Retinal pigment epithelial cell (primary cell): ENCODE data around the gene ANKRA2.

Experiments
- DNase-seq: peaks from one replicate; pipeline ENCODE4 v3.0.0-alpha.2; 2010; ENCODE audit warnings: low read depth
- H3K4me3 ChIP-seq: 2 replicates; pipeline ENCODE4 v1.5.1; 2011; ENCODE audit warnings: mild to moderate bottlenecking, low read length, control low read depth, moderate library complexity
- TF ChIP-seq, protein P1 (sequence below): conservative IDR thresholded peaks from 2 replicates; pipeline ENCODE4 v1.5.1; 2011; ENCODE audit warnings: low read depth, low read length, control low read depth, inconsistent platforms

ANKRA2 gene

DNA sequence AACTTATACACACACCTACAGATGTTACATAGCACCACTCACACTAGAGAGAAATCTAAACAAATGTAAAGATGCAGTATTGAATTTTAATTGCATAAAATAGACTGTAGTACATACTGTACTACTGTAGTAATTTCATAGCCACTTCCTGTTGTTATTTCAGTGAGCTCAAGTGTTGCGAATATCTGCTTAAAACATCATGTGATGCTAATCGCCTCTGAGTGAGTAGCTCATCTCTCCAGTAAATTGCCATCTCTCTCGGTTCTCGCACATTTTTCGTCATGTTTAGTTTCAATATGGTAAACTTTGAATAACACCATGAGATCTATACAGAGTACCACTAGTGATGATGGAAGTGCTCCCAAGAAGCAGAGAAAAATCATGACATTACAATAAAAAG lies 38.6 kb upstream of the ANKRA2 start:
- TF ChIP-seq, protein P1, sequence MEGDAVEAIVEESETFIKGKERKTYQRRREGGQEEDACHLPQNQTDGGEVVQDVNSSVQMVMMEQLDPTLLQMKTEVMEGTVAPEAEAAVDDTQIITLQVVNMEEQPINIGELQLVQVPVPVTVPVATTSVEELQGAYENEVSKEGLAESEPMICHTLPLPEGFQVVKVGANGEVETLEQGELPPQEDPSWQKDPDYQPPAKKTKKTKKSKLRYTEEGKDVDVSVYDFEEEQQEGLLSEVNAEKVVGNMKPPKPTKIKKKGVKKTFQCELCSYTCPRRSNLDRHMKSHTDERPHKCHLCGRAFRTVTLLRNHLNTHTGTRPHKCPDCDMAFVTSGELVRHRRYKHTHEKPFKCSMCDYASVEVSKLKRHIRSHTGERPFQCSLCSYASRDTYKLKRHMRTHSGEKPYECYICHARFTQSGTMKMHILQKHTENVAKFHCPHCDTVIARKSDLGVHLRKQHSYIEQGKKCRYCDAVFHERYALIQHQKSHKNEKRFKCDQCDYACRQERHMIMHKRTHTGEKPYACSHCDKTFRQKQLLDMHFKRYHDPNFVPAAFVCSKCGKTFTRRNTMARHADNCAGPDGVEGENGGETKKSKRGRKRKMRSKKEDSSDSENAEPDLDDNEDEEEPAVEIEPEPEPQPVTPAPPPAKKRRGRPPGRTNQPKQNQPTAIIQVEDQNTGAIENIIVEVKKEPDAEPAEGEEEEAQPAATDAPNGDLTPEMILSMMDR: no peak
- no peak for DNase-seq
- H3K4me3 ChIP-seq: no peak overlapping the region

DNA sequence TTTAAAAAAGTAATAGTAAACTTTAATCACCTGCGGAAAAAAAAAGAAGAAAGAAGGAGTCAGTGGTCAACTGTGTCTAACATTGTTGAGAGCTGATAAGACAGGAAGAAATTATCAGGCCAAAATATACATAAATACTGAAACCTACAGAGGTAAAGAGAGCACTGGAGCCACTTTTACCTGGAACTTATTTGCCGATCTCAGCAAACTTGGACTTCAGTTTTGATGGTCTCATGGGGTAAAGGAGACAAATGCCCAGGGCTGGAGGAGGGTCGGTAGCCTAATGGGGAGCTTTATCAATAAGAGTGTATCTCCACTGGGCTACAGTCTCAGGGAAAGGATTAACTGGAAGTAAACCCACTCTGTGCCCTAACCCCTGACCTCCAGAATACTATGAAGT lies 33.9 kb upstream of the ANKRA2 start:
- H3K4me3 ChIP-seq: no peak overlapping the region
- TF ChIP-seq, protein P1: no peak
- no peak for DNase-seq

DNA sequence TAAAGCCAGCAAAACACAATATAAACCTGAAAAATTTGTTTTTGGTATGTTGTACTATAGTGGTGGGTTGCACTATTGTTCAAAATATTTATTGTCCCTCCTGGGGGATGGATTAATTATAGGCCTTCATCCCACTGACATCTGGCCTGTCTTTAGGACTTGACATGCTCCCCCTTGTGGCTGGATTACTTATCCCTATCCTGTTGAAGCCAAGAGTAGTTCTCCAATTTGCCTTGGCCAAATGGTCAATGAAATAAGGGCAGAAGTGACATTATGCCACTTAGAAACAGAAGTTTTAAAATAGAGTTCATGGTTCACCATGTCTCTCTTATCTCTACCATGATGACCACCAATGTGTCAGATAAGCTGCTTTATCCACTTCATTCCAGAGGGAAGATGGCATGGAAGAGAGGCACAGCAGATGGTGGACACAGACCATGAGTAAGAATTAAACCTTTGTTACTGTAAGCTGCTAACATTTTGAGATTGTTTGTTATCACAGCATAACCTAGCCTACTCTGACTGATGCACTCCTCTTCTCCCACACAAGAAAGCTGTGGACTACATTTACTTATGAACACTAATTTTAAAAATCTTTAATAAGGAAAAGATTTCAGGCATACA lies 31.4 kb upstream of the ANKRA2 start:
- no peak for DNase-seq
- no peak overlapping the region for H3K4me3 ChIP-seq
- TF ChIP-seq, protein P1: peak; percentile 69

DNA sequence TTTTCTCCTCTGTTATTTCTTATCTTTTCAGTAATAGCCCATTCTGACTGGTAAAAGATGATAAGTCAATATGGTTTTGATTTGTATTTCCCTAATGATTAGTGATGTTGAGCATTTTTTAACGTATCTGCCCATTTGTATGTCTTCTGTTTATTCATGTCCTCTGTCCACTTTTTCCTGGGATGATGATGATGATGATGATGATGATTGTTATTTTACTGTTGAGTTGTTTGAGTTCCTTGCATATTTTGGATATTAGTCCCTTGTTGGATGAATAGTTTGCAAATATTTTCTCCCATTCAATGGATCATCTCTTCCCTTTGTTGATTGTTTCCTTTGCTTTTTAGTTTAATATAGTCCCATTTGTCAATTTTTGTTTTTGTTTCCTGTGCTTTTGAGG lies 27.1 kb upstream of the ANKRA2 start:
- no peak for DNase-seq
- TF ChIP-seq, protein P1: no peak
- no peak overlapping the region for H3K4me3 ChIP-seq

DNA sequence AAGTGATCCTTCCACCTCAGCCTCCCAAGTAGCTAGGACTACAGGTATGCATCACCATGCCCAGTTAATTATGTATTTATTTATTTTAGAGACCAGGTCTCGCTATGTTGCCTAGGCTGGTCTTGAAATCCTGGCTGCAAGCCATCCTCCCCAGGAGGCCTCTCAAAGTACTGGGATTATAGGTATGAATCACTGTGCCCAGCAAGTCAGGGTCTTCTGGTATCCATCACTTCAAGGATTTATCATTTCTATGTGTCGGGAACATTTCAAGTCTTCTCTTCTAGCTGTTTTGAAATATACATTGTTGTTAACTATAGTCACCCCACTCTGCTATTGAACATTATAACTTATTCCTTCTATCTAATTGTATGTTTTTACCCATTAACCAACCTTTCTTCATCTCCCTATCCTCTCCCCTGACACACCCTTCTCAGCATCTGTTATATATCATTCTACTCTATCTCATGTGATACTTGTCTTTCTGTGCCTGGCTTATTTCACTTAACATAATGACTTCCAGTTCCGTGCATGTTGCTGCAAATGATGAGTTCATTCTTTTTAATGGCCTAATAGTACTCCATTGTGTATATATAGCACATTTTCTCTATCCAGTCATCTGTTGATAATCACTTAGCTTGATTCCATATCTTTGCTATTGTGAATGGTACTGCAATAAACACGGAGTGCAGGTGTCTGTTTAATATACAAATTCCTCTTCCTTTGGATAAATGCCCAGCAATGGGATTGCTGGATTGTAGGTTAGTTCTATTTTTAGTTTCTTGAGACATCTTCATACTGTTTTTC lies 26.5 kb upstream of the ANKRA2 start:
- TF ChIP-seq, protein P1: no peak
- peak; percentile 51 for DNase-seq
- H3K4me3 ChIP-seq: no peak overlapping the region

DNA sequence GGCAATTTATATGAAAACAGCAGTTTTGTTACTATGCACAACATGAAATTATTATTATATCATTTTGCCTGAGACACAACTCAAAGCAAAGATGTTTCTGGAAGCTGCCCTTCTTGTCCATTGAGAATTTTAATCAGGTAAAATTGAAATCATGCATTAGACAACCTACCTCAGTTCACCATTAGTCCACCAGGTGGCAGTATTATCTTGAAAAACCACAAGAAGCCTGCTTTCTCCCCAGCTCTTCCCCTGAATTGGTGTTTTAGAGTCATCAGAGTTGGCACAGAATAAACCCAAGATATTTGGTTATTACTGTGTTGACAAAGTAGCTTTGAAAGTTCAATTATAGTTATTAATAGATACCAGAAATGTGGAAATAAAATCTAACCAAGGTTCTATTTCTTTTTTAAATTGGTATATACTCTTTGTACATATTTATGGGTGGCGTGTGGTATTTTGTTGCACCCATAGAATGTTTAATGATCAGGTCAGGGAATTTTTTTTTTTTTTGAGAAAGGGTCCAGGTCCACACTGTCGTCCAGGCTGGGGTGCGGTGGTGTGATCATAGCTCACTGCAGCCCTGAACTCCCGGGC lies 25.8 kb upstream of the ANKRA2 start:
- DNase-seq: peak; percentile 69
- TF ChIP-seq, protein P1: peak; percentile 66
- no peak overlapping the region for H3K4me3 ChIP-seq
